Ovary (tissue), 3 donors: ENCODE data around the gene MED15.

Experiments used
- POLR2A ChIP-seq: fragments of 450-650 bp; IDR thresholded peaks from one replicate; pipeline ENCODE4 v1.6.1; 2017; ENCODE audit warnings: antibody characterized with exemption, mild to moderate bottlenecking, moderate library complexity
- TF ChIP-seq, protein P1 (sequence below), 3 donors: fragments of 450-650 bp in 2 of 3; fragments of 200-600 bp in 1 of 3; IDR thresholded peaks; one replicate each; pipeline versions ENCODE4 v1.5.1 to v1.8.0; 2016 to 2022; ENCODE audit warnings: antibody characterized with exemption in 3 of 3, mild to moderate bottlenecking in 1 of 3
- donor health status: DM: no; HTN: no; CAD: no.

DNA sequence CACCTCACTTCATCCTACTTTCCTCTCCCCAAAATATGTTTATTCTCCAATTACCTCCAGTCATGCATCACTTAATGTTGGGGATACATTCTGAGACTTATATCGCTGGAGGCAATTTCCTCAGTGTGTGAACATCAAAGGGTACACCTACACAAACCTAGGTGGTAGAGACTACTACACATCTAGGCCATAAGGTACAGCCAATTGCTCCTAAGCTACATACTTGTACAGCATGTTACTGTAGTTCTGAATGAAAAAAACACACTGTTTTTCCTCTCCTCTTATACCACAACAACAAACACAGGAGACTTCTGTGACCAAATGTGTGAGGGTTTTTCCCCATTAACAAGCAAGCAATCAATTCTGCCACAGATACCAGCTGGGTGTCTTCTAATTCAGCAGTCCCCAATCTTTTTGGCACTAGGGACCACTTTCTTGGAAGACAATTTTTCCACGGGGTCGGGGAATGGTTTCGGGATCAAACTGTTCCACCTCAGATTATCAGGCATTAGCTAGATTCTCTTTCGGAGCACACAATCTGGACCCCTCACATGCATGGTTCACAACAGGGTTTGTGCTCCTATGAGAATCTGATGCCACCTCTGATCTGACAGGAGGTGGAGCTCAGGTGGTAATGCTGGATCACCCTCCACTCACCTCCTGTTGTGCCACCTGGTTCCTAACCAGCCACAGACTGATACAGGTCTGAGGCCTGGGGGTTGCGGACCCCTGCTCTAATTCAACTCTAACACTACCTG lies 17.0 kb upstream of the MED15 start:
- TF ChIP-seq, protein P1, sequence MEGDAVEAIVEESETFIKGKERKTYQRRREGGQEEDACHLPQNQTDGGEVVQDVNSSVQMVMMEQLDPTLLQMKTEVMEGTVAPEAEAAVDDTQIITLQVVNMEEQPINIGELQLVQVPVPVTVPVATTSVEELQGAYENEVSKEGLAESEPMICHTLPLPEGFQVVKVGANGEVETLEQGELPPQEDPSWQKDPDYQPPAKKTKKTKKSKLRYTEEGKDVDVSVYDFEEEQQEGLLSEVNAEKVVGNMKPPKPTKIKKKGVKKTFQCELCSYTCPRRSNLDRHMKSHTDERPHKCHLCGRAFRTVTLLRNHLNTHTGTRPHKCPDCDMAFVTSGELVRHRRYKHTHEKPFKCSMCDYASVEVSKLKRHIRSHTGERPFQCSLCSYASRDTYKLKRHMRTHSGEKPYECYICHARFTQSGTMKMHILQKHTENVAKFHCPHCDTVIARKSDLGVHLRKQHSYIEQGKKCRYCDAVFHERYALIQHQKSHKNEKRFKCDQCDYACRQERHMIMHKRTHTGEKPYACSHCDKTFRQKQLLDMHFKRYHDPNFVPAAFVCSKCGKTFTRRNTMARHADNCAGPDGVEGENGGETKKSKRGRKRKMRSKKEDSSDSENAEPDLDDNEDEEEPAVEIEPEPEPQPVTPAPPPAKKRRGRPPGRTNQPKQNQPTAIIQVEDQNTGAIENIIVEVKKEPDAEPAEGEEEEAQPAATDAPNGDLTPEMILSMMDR (IDR thresholded peaks at IDR 0.05), result no peak
- TF ChIP-seq POLR2A, result no peak
